ENCODE measurements around the gene CYP11A1. TPM values are rescaled to one million over a fixed set of nuclear protein-coding genes. Genes with fewer than 3 reads are reported as not detected.
A peak's percentile ranks its signal among the peaks of the same experiment; 100 is the strongest.

The CYP11A1 gene
- total and polyA plus RNA-seq, 2 donors (not counting 1 experiment from before 2014, with no cell fraction given), result not detected

DNA sequence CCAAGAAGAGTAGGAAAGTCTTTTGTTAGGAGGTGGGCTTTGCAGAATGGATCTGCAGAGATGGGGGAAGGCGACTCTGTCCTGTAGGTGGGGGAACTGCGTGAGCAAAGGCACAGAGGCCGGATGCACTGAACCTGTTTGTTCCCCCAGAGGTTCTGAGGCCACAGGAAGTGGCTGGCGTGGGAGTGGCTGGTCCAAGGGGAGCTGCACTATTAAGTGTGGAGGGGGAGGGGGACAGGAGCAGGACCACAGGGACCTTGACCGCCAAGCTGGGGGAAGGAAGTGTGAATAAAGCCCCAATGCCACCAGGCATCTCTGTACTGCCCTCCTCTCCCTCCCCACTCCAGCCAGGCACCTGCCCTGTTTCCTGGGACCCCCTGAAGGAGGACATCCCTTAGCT, 51.8 kb downstream of the CYP11A1 start:
- TF ChIP-seq, protein P1, sequence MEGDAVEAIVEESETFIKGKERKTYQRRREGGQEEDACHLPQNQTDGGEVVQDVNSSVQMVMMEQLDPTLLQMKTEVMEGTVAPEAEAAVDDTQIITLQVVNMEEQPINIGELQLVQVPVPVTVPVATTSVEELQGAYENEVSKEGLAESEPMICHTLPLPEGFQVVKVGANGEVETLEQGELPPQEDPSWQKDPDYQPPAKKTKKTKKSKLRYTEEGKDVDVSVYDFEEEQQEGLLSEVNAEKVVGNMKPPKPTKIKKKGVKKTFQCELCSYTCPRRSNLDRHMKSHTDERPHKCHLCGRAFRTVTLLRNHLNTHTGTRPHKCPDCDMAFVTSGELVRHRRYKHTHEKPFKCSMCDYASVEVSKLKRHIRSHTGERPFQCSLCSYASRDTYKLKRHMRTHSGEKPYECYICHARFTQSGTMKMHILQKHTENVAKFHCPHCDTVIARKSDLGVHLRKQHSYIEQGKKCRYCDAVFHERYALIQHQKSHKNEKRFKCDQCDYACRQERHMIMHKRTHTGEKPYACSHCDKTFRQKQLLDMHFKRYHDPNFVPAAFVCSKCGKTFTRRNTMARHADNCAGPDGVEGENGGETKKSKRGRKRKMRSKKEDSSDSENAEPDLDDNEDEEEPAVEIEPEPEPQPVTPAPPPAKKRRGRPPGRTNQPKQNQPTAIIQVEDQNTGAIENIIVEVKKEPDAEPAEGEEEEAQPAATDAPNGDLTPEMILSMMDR (IDR thresholded peaks at IDR 0.05), result no peak
- TF ChIP-seq EZH2 (IDR thresholded peaks at IDR 0.05; ENCODE audit: borderline replicate concordance, insufficient read depth, low read depth, low read length, poor library complexity, severe bottlenecking), result no peak
- ATAC-seq (ENCODE audit: low read depth) (no peak), DNase-seq (no peak)
- Histone ChIP-seq H3K9me3 (ENCODE audit: control extremely low read depth in 1 of 3, control insufficient read depth in 2 of 3, insufficient read depth in 1 of 3, low read length in 2 of 3) (no peaks in the 10 kb centered on the region), H3K4me1 (ENCODE audit: control insufficient read depth in 2 of 2, insufficient read depth in 2 of 2, low read length in 2 of 2) (peaks cover 8 to 34% of the 10 kb centered on the region in 2 donors), H3K27me3 (replicated peaks in 1 of 4; ENCODE audit: control extremely low read depth in 1 of 4, control insufficient read depth in 3 of 4, insufficient read depth in 4 of 4, low read length in 3 of 4) (peaks cover 0 to 4% (median 0%) of the 10 kb centered on the region in 4 experiments), H2AFZ (ENCODE audit: insufficient read depth, low read depth, low read length, poor library complexity, severe bottlenecking) (no peak overlapping the region), H3K4me2 (replicated peaks; ENCODE audit: low read depth, low read length, poor library complexity, severe bottlenecking) (peak overlapping the region; percentile 37), H3K27ac (ENCODE audit: low read length in 2 of 2) (no peak overlapping the region), H4K20me1 (ENCODE audit: control insufficient read depth, insufficient read depth, low read length, poor library complexity, severe bottlenecking) (no peaks in the 10 kb centered on the region), H3K9ac (ENCODE audit: low read length) (no peak overlapping the region), H3K4me3 (ENCODE audit: control extremely low read depth in 1 of 5, extremely low read depth in 1 of 5, insufficient read depth in 1 of 5, low read depth in 2 of 5, low read length in 4 of 5) (no peak overlapping the region), H3K36me3 (replicated peaks in 1 of 2; ENCODE audit: control extremely low read depth in 1 of 2, control insufficient read depth in 1 of 2, extremely low read depth in 1 of 2, insufficient read depth in 2 of 2, low read length in 1 of 2) (no peaks in the 10 kb centered on the region), H3K79me2 (ENCODE audit: control insufficient read depth, insufficient read depth, low read length) (no peaks in the 10 kb centered on the region)
- peak overlapping the region; percentile 21 for H3K4me3 Mint-ChIP-seq
- intact Hi-C loops (cut with micrococcal nuclease), result no loop called here
- no peaks in the 10 kb centered on the region for H3K9me3 Mint-ChIP-seq (ENCODE audit: insufficient read depth)
- 3% methylated on average over 3 of the region's 5 CpGs for WGBS (ENCODE audit: insufficient coverage)
- ChIA-PET POLR2A (no interaction called here), CTCF (interaction anchor here (0.8 kb wide), 1 partner anchor 188 kb away, joined by 3 read pairs; no protein-coding TSS in a partner anchor)
- peaks cover 13% of the 10 kb centered on the region for H3K4me1 Mint-ChIP-seq
- no peaks in the 10 kb centered on the region for H3K27me3 Mint-ChIP-seq
- no peak overlapping the region for H3K27ac Mint-ChIP-seq

DNA sequence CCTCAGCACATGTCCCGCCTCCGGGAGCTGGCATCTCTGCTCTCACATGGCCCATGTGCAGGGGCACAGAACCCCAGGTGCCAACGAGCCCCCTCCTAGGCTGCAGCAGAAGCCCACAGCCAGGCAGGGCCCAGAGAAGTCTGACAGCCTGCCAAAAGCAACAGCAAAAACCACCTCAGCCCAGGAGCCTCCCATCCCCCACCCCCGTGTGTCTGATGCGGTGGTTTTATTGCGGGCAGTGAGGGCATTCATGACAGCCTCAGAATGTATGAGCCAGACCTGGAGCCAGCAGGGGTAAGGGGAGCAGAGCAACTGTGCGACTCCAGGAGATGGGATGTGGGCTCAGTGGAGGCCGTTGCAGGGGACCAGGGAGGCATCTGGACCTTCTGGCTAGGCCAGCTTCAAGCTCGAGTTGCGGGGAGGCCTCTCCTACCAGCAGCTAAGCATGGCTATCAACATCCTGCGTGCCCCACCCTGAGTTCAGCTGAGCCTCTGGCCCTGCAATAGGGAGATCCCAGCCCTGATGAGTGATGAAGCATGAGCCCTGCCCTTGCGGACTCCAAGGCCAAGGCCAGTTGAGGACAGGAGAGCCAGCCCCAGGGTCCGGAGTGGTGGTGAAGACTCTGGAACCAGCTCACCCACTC, 52.5 kb downstream of the CYP11A1 start:
- intact Hi-C loops (cut with micrococcal nuclease), result no loop called here
- H3K27ac Mint-ChIP-seq, result no peak overlapping the region
- Histone ChIP-seq H3K79me2 (ENCODE audit: control insufficient read depth, insufficient read depth, low read length) (no peaks in the 10 kb centered on the region), H2AFZ (ENCODE audit: insufficient read depth, low read depth, low read length, poor library complexity, severe bottlenecking) (no peak overlapping the region), H4K20me1 (ENCODE audit: control insufficient read depth, insufficient read depth, low read length, poor library complexity, severe bottlenecking) (no peaks in the 10 kb centered on the region), H3K27me3 (replicated peaks in 1 of 4; ENCODE audit: control extremely low read depth in 1 of 4, control insufficient read depth in 3 of 4, insufficient read depth in 4 of 4, low read length in 3 of 4) (peaks cover 0 to 2% (median 0%) of the 10 kb centered on the region in 4 experiments), H3K4me2 (replicated peaks; ENCODE audit: low read depth, low read length, poor library complexity, severe bottlenecking) (peak overlapping the region; percentile 37), H3K9ac (ENCODE audit: low read length) (no peak overlapping the region), H3K27ac (ENCODE audit: low read length in 2 of 2) (no peak overlapping the region), H3K4me3 (ENCODE audit: control extremely low read depth in 1 of 5, extremely low read depth in 1 of 5, insufficient read depth in 1 of 5, low read depth in 2 of 5, low read length in 4 of 5) (no peak overlapping the region), H3K36me3 (replicated peaks in 1 of 2; ENCODE audit: control extremely low read depth in 1 of 2, control insufficient read depth in 1 of 2, extremely low read depth in 1 of 2, insufficient read depth in 2 of 2, low read length in 1 of 2) (no peaks in the 10 kb centered on the region), H3K9me3 (ENCODE audit: control extremely low read depth in 1 of 3, control insufficient read depth in 2 of 3, insufficient read depth in 1 of 3, low read length in 2 of 3) (no peaks in the 10 kb centered on the region), H3K4me1 (ENCODE audit: control insufficient read depth in 2 of 2, insufficient read depth in 2 of 2, low read length in 2 of 2) (peaks cover 8 to 30% of the 10 kb centered on the region in 2 donors)
- no peaks in the 10 kb centered on the region for H3K9me3 Mint-ChIP-seq (ENCODE audit: insufficient read depth)
- TF ChIP-seq, protein P1 (IDR thresholded peaks at IDR 0.05), result no peak
- TF ChIP-seq EZH2 (IDR thresholded peaks at IDR 0.05; ENCODE audit: borderline replicate concordance, insufficient read depth, low read depth, low read length, poor library complexity, severe bottlenecking), result no peak
- no peak overlapping the region for H3K4me3 Mint-ChIP-seq
- ChIA-PET CTCF (no interaction called here), POLR2A (no interaction called here)
- peaks cover 13% of the 10 kb centered on the region for H3K4me1 Mint-ChIP-seq
- ATAC-seq (ENCODE audit: low read depth) (no peak), DNase-seq (no peak)
- H3K27me3 Mint-ChIP-seq, result no peaks in the 10 kb centered on the region
- WGBS (ENCODE audit: insufficient coverage), result 78% methylated on average over 8 of the region's 13 CpGs

Measured in B cell (primary cell).